ENCODE measurements around the gene POLR2L.

POLR2L gene

GRCh38 chr11:827146-827896 lies 15.0 kb downstream of the POLR2L start:
- peak overlapping the region; percentile 80 to 83 for H3K9ac ChIP-seq (ENCODE audit: low read depth in 1 of 2, low read length in 2 of 2)
- peak overlapping the region; percentile 92 for H3K27ac ChIP-seq (ENCODE audit: low read depth, low read length)
- no peaks in the 10 kb centered on the region for H3K27me3 ChIP-seq (ENCODE audit: control insufficient read depth in 1 of 2, insufficient read depth in 2 of 2, low read length in 2 of 2)
- no peaks in the 10 kb centered on the region for H3K9me3 ChIP-seq (ENCODE audit: control insufficient read depth in 1 of 2, low read length in 2 of 2)
- peaks cover 57 to 63% of the 10 kb centered on the region in 2 donors for H3K4me1 ChIP-seq (ENCODE audit: control insufficient read depth in 1 of 2, insufficient read depth in 2 of 2, low read length in 2 of 2)
- peaks cover 0 to 3% of the 10 kb centered on the region in 2 donors for H3K36me3 ChIP-seq (ENCODE audit: control insufficient read depth in 1 of 2, insufficient read depth in 2 of 2, low read length in 2 of 2)
- H3K4me3 ChIP-seq (ENCODE audit: low read depth in 1 of 2, low read length in 2 of 2), result peak overlapping the region; percentile 65

GRCh38 chr11:826836-827145 lies 15.5 kb downstream of the POLR2L start:
- peak overlapping the region; percentile 80 to 83 for H3K9ac ChIP-seq (ENCODE audit: low read depth in 1 of 2, low read length in 2 of 2)
- peak overlapping the region; percentile 92 for H3K27ac ChIP-seq (ENCODE audit: low read depth, low read length)
- H3K9me3 ChIP-seq (ENCODE audit: control insufficient read depth in 1 of 2, low read length in 2 of 2), result no peaks in the 10 kb centered on the region
- peak overlapping the region; percentile 65 for H3K4me3 ChIP-seq (ENCODE audit: low read depth in 1 of 2, low read length in 2 of 2)
- H3K36me3 ChIP-seq (ENCODE audit: control insufficient read depth in 1 of 2, insufficient read depth in 2 of 2, low read length in 2 of 2), result peaks cover 0 to 5% of the 10 kb centered on the region in 2 donors
- peaks cover 57 to 61% of the 10 kb centered on the region in 2 donors for H3K4me1 ChIP-seq (ENCODE audit: control insufficient read depth in 1 of 2, insufficient read depth in 2 of 2, low read length in 2 of 2)
- no peaks in the 10 kb centered on the region for H3K27me3 ChIP-seq (ENCODE audit: control insufficient read depth in 1 of 2, insufficient read depth in 2 of 2, low read length in 2 of 2)

- Histone ChIP-seq H3K4me1 (ENCODE audit: control insufficient read depth in 1 of 2, insufficient read depth in 2 of 2, low read length in 2 of 2) (peaks cover 57 to 63% of the 10 kb centered on the region in 2 donors), H3K27me3 (ENCODE audit: control insufficient read depth in 1 of 2, insufficient read depth in 2 of 2, low read length in 2 of 2) (no peaks in the 10 kb centered on the region), H3K4me3 (ENCODE audit: low read depth in 1 of 2, low read length in 2 of 2) (peak overlapping the region in 1 of 2 donors; percentile 65), H3K9ac (ENCODE audit: low read depth in 1 of 2, low read length in 2 of 2) (peak overlapping the region in 1 of 2 donors; percentile 54), H3K36me3 (ENCODE audit: control insufficient read depth in 1 of 2, insufficient read depth in 2 of 2, low read length in 2 of 2) (peaks cover 0 to 5% of the 10 kb centered on the region in 2 donors), H3K27ac (ENCODE audit: low read depth, low read length) (peak overlapping the region; percentile 42), H3K9me3 (ENCODE audit: control insufficient read depth in 1 of 2, low read length in 2 of 2) (no peaks in the 10 kb centered on the region)
Observed at GRCh38 chr11:826227-826621, 16.1 kb downstream of the POLR2L start.

GRCh38 chr11:825366-826226 lies 16.7 kb downstream of the POLR2L start:
- Histone ChIP-seq H3K36me3 (ENCODE audit: control insufficient read depth in 1 of 2, insufficient read depth in 2 of 2, low read length in 2 of 2) (peaks cover 0 to 5% of the 10 kb centered on the region in 2 donors), H3K9me3 (ENCODE audit: control insufficient read depth in 1 of 2, low read length in 2 of 2) (no peaks in the 10 kb centered on the region), H3K27ac (ENCODE audit: low read depth, low read length) (peak overlapping the region; percentile 42), H3K4me3 (ENCODE audit: low read depth in 1 of 2, low read length in 2 of 2) (no peak overlapping the region), H3K9ac (ENCODE audit: low read depth in 1 of 2, low read length in 2 of 2) (peak overlapping the region; percentile 51 to 54), H3K4me1 (ENCODE audit: control insufficient read depth in 1 of 2, insufficient read depth in 2 of 2, low read length in 2 of 2) (peaks cover 59 to 63% of the 10 kb centered on the region in 2 donors), H3K27me3 (ENCODE audit: control insufficient read depth in 1 of 2, insufficient read depth in 2 of 2, low read length in 2 of 2) (no peaks in the 10 kb centered on the region)

- H3K27ac ChIP-seq (ENCODE audit: low read depth, low read length), result no peak overlapping the region
- H3K9me3 ChIP-seq (ENCODE audit: control insufficient read depth in 1 of 2, low read length in 2 of 2), result no peaks in the 10 kb centered on the region
- H3K4me1 ChIP-seq (ENCODE audit: control insufficient read depth in 1 of 2, insufficient read depth in 2 of 2, low read length in 2 of 2), result peaks cover 59 to 61% of the 10 kb centered on the region in 2 donors
- H3K4me3 ChIP-seq (ENCODE audit: low read depth in 1 of 2, low read length in 2 of 2), result no peak overlapping the region
- H3K36me3 ChIP-seq (ENCODE audit: control insufficient read depth in 1 of 2, insufficient read depth in 2 of 2, low read length in 2 of 2), result peaks cover 0 to 5% of the 10 kb centered on the region in 2 donors
- no peaks in the 10 kb centered on the region for H3K27me3 ChIP-seq (ENCODE audit: control insufficient read depth in 1 of 2, insufficient read depth in 2 of 2, low read length in 2 of 2)
- H3K9ac ChIP-seq (ENCODE audit: low read depth in 1 of 2, low read length in 2 of 2), result no peak overlapping the region
Observed at GRCh38 chr11:824942-825341, 17.4 kb downstream of the POLR2L start.

GRCh38 chr11:824292-824880 lies 17.9 kb downstream of the POLR2L start:
- Histone ChIP-seq H3K27ac (ENCODE audit: low read depth, low read length) (no peak overlapping the region), H3K27me3 (ENCODE audit: control insufficient read depth in 1 of 2, insufficient read depth in 2 of 2, low read length in 2 of 2) (no peaks in the 10 kb centered on the region), H3K4me1 (ENCODE audit: control insufficient read depth in 1 of 2, insufficient read depth in 2 of 2, low read length in 2 of 2) (peaks cover 55 to 56% of the 10 kb centered on the region in 2 donors), H3K9me3 (ENCODE audit: control insufficient read depth in 1 of 2, low read length in 2 of 2) (no peaks in the 10 kb centered on the region), H3K36me3 (ENCODE audit: control insufficient read depth in 1 of 2, insufficient read depth in 2 of 2, low read length in 2 of 2) (peaks cover 0 to 5% of the 10 kb centered on the region in 2 donors), H3K4me3 (ENCODE audit: low read depth in 1 of 2, low read length in 2 of 2) (no peak overlapping the region), H3K9ac (ENCODE audit: low read depth in 1 of 2, low read length in 2 of 2) (no peak overlapping the region)

GRCh38 chr11:823441-824291 lies 18.7 kb downstream of the POLR2L start:
- Histone ChIP-seq H3K4me1 (ENCODE audit: control insufficient read depth in 1 of 2, insufficient read depth in 2 of 2, low read length in 2 of 2) (peaks cover 48 to 53% of the 10 kb centered on the region in 2 donors), H3K27ac (ENCODE audit: low read depth, low read length) (no peak overlapping the region), H3K27me3 (ENCODE audit: control insufficient read depth in 1 of 2, insufficient read depth in 2 of 2, low read length in 2 of 2) (no peaks in the 10 kb centered on the region), H3K4me3 (ENCODE audit: low read depth in 1 of 2, low read length in 2 of 2) (no peak overlapping the region), H3K36me3 (ENCODE audit: control insufficient read depth in 1 of 2, insufficient read depth in 2 of 2, low read length in 2 of 2) (peaks cover 0 to 5% of the 10 kb centered on the region in 2 donors), H3K9ac (ENCODE audit: low read depth in 1 of 2, low read length in 2 of 2) (no peak overlapping the region), H3K9me3 (ENCODE audit: control insufficient read depth in 1 of 2, low read length in 2 of 2) (no peaks in the 10 kb centered on the region)

- H3K9ac ChIP-seq (ENCODE audit: low read depth in 1 of 2, low read length in 2 of 2), result peak overlapping the region; percentile 73 to 76
- H3K4me3 ChIP-seq (ENCODE audit: low read depth in 1 of 2, low read length in 2 of 2), result peak overlapping the region; percentile 64 to 87
- H3K27ac ChIP-seq (ENCODE audit: low read depth, low read length), result peak overlapping the region; percentile 96
- peaks cover 0 to 5% of the 10 kb centered on the region in 2 donors for H3K36me3 ChIP-seq (ENCODE audit: control insufficient read depth in 1 of 2, insufficient read depth in 2 of 2, low read length in 2 of 2)
- H3K27me3 ChIP-seq (ENCODE audit: control insufficient read depth in 1 of 2, insufficient read depth in 2 of 2, low read length in 2 of 2), result no peaks in the 10 kb centered on the region
- peaks cover 43 to 44% of the 10 kb centered on the region in 2 donors for H3K4me1 ChIP-seq (ENCODE audit: control insufficient read depth in 1 of 2, insufficient read depth in 2 of 2, low read length in 2 of 2)
- H3K9me3 ChIP-seq (ENCODE audit: control insufficient read depth in 1 of 2, low read length in 2 of 2), result no peaks in the 10 kb centered on the region
Observed at GRCh38 chr11:821512-822371, 20.6 kb downstream of the POLR2L start.
